Activated naive CD8-positive, alpha-beta T cell treated with anti-CD3 and anti-CD28 coated beads, Interleukin-2, amount 10 ng/mL, durations not matched to agents 7 days and 5 days (primary cell): ENCODE measurements around the gene ZNF154. TPM values are rescaled to one million over a fixed set of nuclear protein-coding genes. Genes with fewer than 3 reads are reported as not detected.
"Not testable (repeated sequence)": the region's sequence is repeated elsewhere in the genome, so short reads cannot be mapped to it uniquely, and the experiment has no call there.

Experiments
- ATAC-seq: fragments of 150-1000 bp; cut with Tn5 transposase; one replicate; pipeline ENCODE4 v1.10.0; 2021; ENCODE audit warnings: low read depth, moderate library complexity
- POLR2A ChIA-PET: fragments of 350-600 bp; sonication (Branson Sonifier 250); formaldehyde crosslinking; loops from one replicate; lab custom pipeline; 2021; ENCODE audit warnings: antibody characterized with exemption; lab: Charles Lee
- DNase-seq: peaks from one replicate; pipeline ENCODE4 v3.0.0; 2021
- H3K27ac Mint-ChIP-seq: one replicate; pipeline ENCODE4 v1.8.0; 2022; ENCODE audit warnings: mild to moderate bottlenecking, mixed read lengths
- H3K27me3 Mint-ChIP-seq: one replicate; pipeline ENCODE4 v1.8.0; 2022; ENCODE audit warnings: mild to moderate bottlenecking, moderate library complexity, mixed read lengths
- H3K36me3 Mint-ChIP-seq: one replicate; pipeline ENCODE4 v1.8.0; 2021; ENCODE audit warnings: mild to moderate bottlenecking, mixed read lengths
- H3K4me1 Mint-ChIP-seq: one replicate; pipeline ENCODE4 v1.8.0; 2021; ENCODE audit warnings: mixed read lengths
- H3K4me3 Mint-ChIP-seq: one replicate; pipeline ENCODE4 v1.8.0; 2022; ENCODE audit warnings: mild to moderate bottlenecking, moderate library complexity, mixed read lengths
- H3K9me3 Mint-ChIP-seq: one replicate; pipeline ENCODE4 v1.8.0; 2021; ENCODE audit warnings: mixed read lengths
- total RNA-seq, 2 experiments: library from RNA; stranded (reverse); gene quantifications; one replicate each; pipeline ENCODE4 v1.2.3, GENCODE V29; 2021

The ZNF154 gene
- 10 to 100 TPM; 14.9 to 17.3 TPM for total RNA-seq

DNA sequence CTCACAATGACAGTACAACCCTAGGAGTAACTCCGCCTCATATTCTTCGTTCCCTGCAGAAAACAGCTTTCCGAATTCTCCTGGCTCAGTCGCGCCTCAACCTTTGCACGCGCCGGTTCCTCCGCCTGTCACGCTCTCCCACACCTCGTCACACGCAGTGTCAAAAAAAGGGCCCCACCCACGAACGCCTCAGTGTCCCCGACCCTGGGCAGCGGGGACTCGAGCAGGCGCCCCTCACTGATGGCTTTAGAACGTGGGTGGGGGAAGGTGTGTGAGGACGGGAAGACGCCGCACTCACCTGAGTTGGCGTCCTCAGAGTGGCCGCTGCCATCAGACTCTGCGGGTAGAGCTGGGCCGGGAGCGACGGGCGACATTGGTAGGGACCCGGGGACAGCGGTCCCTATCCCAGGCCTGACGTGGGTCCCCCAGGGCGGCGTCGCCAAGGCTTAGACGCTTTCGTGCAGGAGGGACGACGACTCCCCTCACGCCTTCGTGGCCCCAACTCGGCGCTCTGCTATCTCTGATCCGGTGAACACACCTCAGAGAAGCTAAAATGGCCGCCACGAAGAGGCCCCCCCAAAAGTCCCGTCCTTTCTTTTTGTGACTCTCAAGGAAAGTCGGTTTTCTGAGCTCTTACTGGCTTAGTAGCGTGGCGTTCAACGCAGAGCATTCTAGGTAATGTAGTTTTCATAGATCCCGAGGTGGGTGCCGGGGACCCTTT, at the start of gene ZNF154:
TSS of gene ZNF154 (minus strand) at position 564 of the 721 bp plus-strand sequence. CDS start at position 331, 233 bp downstream.
- peak within 1 kb of the TSS; percentile 89 for H3K4me3 Mint-ChIP-seq
- peak; percentile 71 for DNase-seq
- H3K9me3 Mint-ChIP-seq: peaks cover 37% of the 10 kb centered on the region
- no peaks in the 10 kb centered on the region for H3K27me3 Mint-ChIP-seq
- POLR2A ChIA-PET: interaction anchor here (0.5 to 2.2 kb wide), 13 partner anchors 9 to 475 kb away, joined by 3 to 16 read pairs (median 3); partner anchors contain the start of genes ZNF134, ZNF530, ZNF551 and ZNF586
- peaks cover 51% of the 10 kb centered on the region for H3K36me3 Mint-ChIP-seq
- ATAC-seq: peak; percentile 88
- peak within 1 kb of the TSS; percentile 91 for H3K27ac Mint-ChIP-seq
- H3K4me1 Mint-ChIP-seq: peaks cover 19% of the 10 kb centered on the region

GRCh38 chr19:57757941-57758340, 48.9 kb upstream of the ZNF154 start:
- ATAC-seq: no peak
- H3K27me3 Mint-ChIP-seq: no peaks in the 10 kb centered on the region
- DNase-seq: no peak
- peaks cover 32% of the 10 kb centered on the region for H3K9me3 Mint-ChIP-seq
- POLR2A ChIA-PET: no interaction called here
- H3K27ac Mint-ChIP-seq: no peak overlapping the region
- peaks cover 79% of the 10 kb centered on the region for H3K36me3 Mint-ChIP-seq
- no peak overlapping the region for H3K4me3 Mint-ChIP-seq
- no peaks in the 10 kb centered on the region for H3K4me1 Mint-ChIP-seq

DNA sequence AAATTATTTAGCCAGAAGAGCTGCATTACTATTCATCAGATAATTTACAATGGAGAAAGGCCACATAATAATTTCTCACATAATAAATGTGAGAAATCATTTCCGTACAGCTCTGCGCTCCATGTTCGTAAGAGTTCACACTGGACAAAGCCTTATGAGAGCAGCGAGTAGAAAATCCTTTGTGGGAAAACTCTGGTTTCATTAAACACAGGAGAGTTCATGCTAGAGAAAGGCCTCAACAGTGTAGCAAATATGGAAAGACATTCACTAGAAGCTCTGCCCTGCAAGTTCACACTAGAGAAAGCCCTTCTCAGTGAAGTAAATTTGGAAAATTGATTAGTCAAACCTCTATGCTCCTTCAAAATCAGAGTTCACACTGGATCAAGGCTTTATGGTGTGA, 46.0 kb upstream of the ZNF154 start:
- Mint-ChIP-seq H3K4me3 (no peak overlapping the region), H3K4me1 (no peaks in the 10 kb centered on the region), H3K9me3 (peaks cover 51% of the 10 kb centered on the region), H3K27me3 (no peaks in the 10 kb centered on the region), H3K27ac (no peak overlapping the region), H3K36me3 (peaks cover 94% of the 10 kb centered on the region)
- POLR2A ChIA-PET: interaction anchor here (0.8 kb wide), 1 partner anchor 8 kb away, joined by 3 read pairs; the partner anchor contains the start of gene ZNF776
- DNase-seq (no peak), ATAC-seq (no peak)

- no peak for ATAC-seq
- POLR2A ChIA-PET: no interaction called here
- H3K4me3 Mint-ChIP-seq: no peak overlapping the region
- H3K27ac Mint-ChIP-seq: no peak overlapping the region
- H3K27me3 Mint-ChIP-seq: no peaks in the 10 kb centered on the region
- DNase-seq: no peak
- peaks cover under 1% of the 10 kb centered on the region for H3K4me1 Mint-ChIP-seq
- peaks cover 97% of the 10 kb centered on the region for H3K36me3 Mint-ChIP-seq
- H3K9me3 Mint-ChIP-seq: peaks cover 51% of the 10 kb centered on the region
Observed at GRCh38 chr19:57754091-57754673, 45.2 kb upstream of the ZNF154 start.

GRCh38 chr19:57748029-57748428, 39.0 kb upstream of the ZNF154 start:
- DNase-seq (no peak), ATAC-seq (no peak)
- Mint-ChIP-seq H3K27ac (peak overlapping the region; percentile 46), H3K9me3 (peaks cover 39% of the 10 kb centered on the region), H3K4me3 (peak overlapping the region; percentile 99), H3K36me3 (peaks cover 53% of the 10 kb centered on the region), H3K27me3 (no peaks in the 10 kb centered on the region), H3K4me1 (peaks cover 15% of the 10 kb centered on the region)
- POLR2A ChIA-PET: interaction anchor here (0.7 to 2.4 kb wide), 5 partner anchors 21 to 140 kb away, joined by 4 to 18 read pairs (median 8); partner anchors contain the start of genes ZNF211, ZNF551, ZNF586 and ZNF814

GRCh38 chr19:57747472-57747807, 38.4 kb upstream of the ZNF154 start:
- DNase-seq: no peak
- Mint-ChIP-seq H3K4me3 (peak overlapping the region; percentile 99), H3K27me3 (no peaks in the 10 kb centered on the region), H3K9me3 (peaks cover 34% of the 10 kb centered on the region), H3K36me3 (peaks cover 47% of the 10 kb centered on the region), H3K27ac (peak overlapping the region; percentile 97), H3K4me1 (peaks cover 15% of the 10 kb centered on the region)
- POLR2A ChIA-PET: interaction anchor here (0.6 to 2.4 kb wide), 10 partner anchors 20 to 255 kb away, joined by 3 to 20 read pairs (median 8); partner anchors contain the start of genes ZNF211, ZNF417, ZNF551 and ZNF586
- no peak for ATAC-seq

GRCh38 chr19:57746580-57747471, 37.8 kb upstream of the ZNF154 start, which contains the start of gene ZNF776:
TSS of gene ZNF776 (plus strand) at chr19:57746815. CDS start at chr19:57747059, 244 bp downstream.
- ATAC-seq (peak; percentile 96), DNase-seq (peak; percentile 75)
- POLR2A ChIA-PET: interaction anchor here (0.6 to 2.4 kb wide), 16 partner anchors 9 to 743 kb away, joined by 3 to 20 read pairs (median 4); partner anchors contain the start of genes ZNF211, ZNF417, ZNF418 and ZNF551
- Mint-ChIP-seq H3K36me3 (peaks cover 41% of the 10 kb centered on the region), H3K9me3 (peaks cover 31% of the 10 kb centered on the region), H3K27me3 (no peaks in the 10 kb centered on the region), H3K4me3 (peak within 1 kb of the TSS; percentile 99), H3K27ac (peak within 1 kb of the TSS; percentile 97), H3K4me1 (peaks cover 15% of the 10 kb centered on the region)

DNA sequence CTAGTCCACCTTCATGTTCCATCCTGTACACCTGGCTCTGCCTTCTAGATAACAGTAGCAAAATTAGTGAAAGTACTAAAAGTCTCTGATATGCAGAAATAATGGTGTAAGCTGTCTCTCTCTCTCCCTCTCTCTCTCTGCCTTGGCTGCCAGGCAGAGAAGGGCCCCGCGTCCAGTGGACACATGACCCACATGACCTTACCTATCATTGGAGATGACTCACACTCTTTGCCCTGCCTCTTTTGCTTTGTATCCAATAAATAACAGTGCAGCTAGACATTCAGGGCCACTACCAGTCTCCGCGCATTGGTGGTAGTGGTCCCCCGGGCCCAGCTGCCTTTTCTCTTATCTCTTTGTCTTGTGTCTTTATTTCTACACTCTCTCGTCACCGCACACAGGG, 29.8 kb upstream of the ZNF154 start:
- H3K4me3 Mint-ChIP-seq, POLR2A ChIA-PET, H3K27me3 Mint-ChIP-seq, H3K4me1 Mint-ChIP-seq, DNase-seq, H3K36me3 Mint-ChIP-seq, ATAC-seq, H3K27ac Mint-ChIP-seq, H3K9me3 Mint-ChIP-seq: not testable (repeated sequence)

DNA sequence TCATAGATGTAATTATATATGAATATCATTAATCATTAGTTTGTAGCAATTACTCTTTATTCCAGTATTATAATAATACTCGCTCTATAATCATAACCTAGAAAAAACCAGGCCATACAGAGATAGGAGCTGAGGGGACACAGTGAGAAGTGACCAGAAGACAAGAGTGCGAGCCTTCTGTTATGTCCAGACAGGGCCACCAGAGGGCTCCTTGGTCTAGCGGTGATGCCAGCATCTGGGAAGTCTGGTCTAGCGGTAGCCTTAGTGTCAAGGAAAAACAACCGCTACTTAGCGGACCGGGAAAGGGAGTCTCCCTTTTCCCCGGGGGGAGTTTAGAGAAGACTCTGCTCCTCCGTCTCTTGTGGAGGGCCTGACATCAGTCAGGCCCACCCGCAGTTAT, 29.3 kb upstream of the ZNF154 start:
- POLR2A ChIA-PET: interaction anchor here (1.3 kb wide), 1 partner anchor 8 kb away, joined by 5 read pairs; the partner anchor contains the start of gene ZNF776
- ATAC-seq, H3K4me3 Mint-ChIP-seq, H3K4me1 Mint-ChIP-seq, H3K27ac Mint-ChIP-seq, H3K27me3 Mint-ChIP-seq, H3K9me3 Mint-ChIP-seq, H3K36me3 Mint-ChIP-seq: not testable (repeated sequence)
- peak; percentile 41 for DNase-seq

DNA sequence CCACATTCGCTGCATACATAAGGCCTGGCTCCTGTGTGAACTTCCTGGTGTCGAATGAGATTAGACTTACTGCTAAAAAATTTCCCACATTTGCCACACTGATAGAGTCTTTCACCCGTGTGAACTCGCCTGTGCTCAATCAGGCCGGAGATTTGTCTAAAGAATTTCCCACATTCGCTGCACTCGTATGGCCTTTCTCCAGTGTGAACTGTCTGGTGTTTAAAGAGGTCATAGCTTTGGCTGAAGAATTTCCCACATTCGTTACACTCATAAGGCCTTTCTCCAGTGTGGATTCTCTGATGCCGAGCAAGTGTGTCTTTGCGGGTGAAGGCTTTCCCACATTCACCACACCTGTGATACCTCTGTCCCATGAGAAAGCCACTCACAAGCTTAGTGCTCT, 11.9 kb upstream of the ZNF154 start:
- Mint-ChIP-seq H3K4me3 (no peak overlapping the region), H3K4me1 (peaks cover 8% of the 10 kb centered on the region), H3K27ac (no peak overlapping the region), H3K27me3 (no peaks in the 10 kb centered on the region), H3K9me3 (peaks cover 54% of the 10 kb centered on the region), H3K36me3 (peaks cover 83% of the 10 kb centered on the region)
- ATAC-seq: no peak
- POLR2A ChIA-PET: no interaction called here
- no peak for DNase-seq

- H3K36me3 Mint-ChIP-seq: peaks cover 85% of the 10 kb centered on the region
- peaks cover 8% of the 10 kb centered on the region for H3K4me1 Mint-ChIP-seq
- DNase-seq (no peak), ATAC-seq (no peak)
- no peak overlapping the region for H3K27ac Mint-ChIP-seq
- no peak overlapping the region for H3K4me3 Mint-ChIP-seq
- no peaks in the 10 kb centered on the region for H3K27me3 Mint-ChIP-seq
- POLR2A ChIA-PET: interaction anchor here (1.1 kb wide), 1 partner anchor 11 kb away, joined by 3 read pairs; the partner anchor contains the start of gene ZNF154
- H3K9me3 Mint-ChIP-seq: peaks cover 54% of the 10 kb centered on the region
Observed at GRCh38 chr19:57719901-57720519, 11.0 kb upstream of the ZNF154 start.

GRCh38 chr19:57719424-57719823, 10.4 kb upstream of the ZNF154 start:
- Mint-ChIP-seq H3K4me1 (peaks cover 8% of the 10 kb centered on the region), H3K27me3 (no peaks in the 10 kb centered on the region), H3K36me3 (peaks cover 85% of the 10 kb centered on the region), H3K27ac (no peak overlapping the region), H3K4me3 (no peak overlapping the region), H3K9me3 (peaks cover 50% of the 10 kb centered on the region)
- ATAC-seq (no peak), DNase-seq (no peak)
- POLR2A ChIA-PET: interaction anchor here (1.1 kb wide), 1 partner anchor 11 kb away, joined by 3 read pairs; the partner anchor contains the start of gene ZNF154
